NOMO-1 treated with dmso at 0.1 percent for 144 hours (cell line): ENCODE data around the gene ING2.
A peak's percentile ranks its signal among the peaks of the same experiment; 100 is the strongest.
"Not testable (repeated sequence)": the region's sequence is repeated elsewhere in the genome, so short reads cannot be mapped to it uniquely, and the experiment has no call there.

Experiments
- DNase-seq: peaks from one replicate; lab custom pipeline; 2025; ENCODE audit not compliant: unreplicated experiment; lab: John Stamatoyannopoulos, UW

The ING2 gene

GRCh38 chr4:183504930-183505610 lies at the start of gene ING2:
Gene ING2 (plus strand): TSS chr4:183505058. CDS start chr4:183505196, 138 bp downstream.
- DNase-seq, result peak; percentile 81

GRCh38 chr4:183455431-183456195 lies 49.2 kb upstream of the ING2 start:
- no peak for DNase-seq

GRCh38 chr4:183458005-183458404 lies 46.9 kb upstream of the ING2 start:
- DNase-seq, result no peak

- DNase-seq, result not testable (repeated sequence)
These were observed 40.8 kb upstream of the ING2 start for GRCh38 chr4:183463903-183464619.

GRCh38 chr4:183465879-183466278 lies 39.0 kb upstream of the ING2 start:
- not testable (repeated sequence) for DNase-seq

- DNase-seq, result no peak
These were observed 37.6 kb upstream of the ING2 start for GRCh38 chr4:183467246-183467645.

GRCh38 chr4:183468210-183469095 lies 36.4 kb upstream of the ING2 start:
- DNase-seq, result no peak

GRCh38 chr4:183469285-183469684 lies 35.6 kb upstream of the ING2 start:
- no peak for DNase-seq

- DNase-seq, result no peak
These were observed 34.9 kb upstream of the ING2 start for GRCh38 chr4:183469936-183470335.

- DNase-seq, result no peak
These were observed 34.0 kb upstream of the ING2 start for GRCh38 chr4:183470821-183471220.

GRCh38 chr4:183471946-183472708 lies 32.7 kb upstream of the ING2 start:
- no peak for DNase-seq

- DNase-seq, result no peak
These were observed 26.7 kb upstream of the ING2 start for GRCh38 chr4:183478123-183478522.

GRCh38 chr4:183478926-183479325 lies 25.9 kb upstream of the ING2 start:
- DNase-seq, result no peak

- not testable (repeated sequence) for DNase-seq
These were observed 22.3 kb upstream of the ING2 start for GRCh38 chr4:183482515-183483095.

GRCh38 chr4:183483997-183484396 lies 20.9 kb upstream of the ING2 start:
- DNase-seq, result no peak

GRCh38 chr4:183485411-183486160 lies 19.3 kb upstream of the ING2 start:
- DNase-seq, result no peak

GRCh38 chr4:183492791-183493222 lies 12.1 kb upstream of the ING2 start:
- no peak for DNase-seq

- DNase-seq, result no peak
These were observed 11.6 kb upstream of the ING2 start for GRCh38 chr4:183493246-183493645.

- DNase-seq, result no peak
These were observed 9.7 kb upstream of the ING2 start for GRCh38 chr4:183495184-183495583.
